GM18858 (cell line): ENCODE results near the gene ALK.

Source experiments
- ATAC-seq: cut with Tn5 transposase; IDR thresholded peaks from one replicate; pipeline ENCODE4 v1.9.1; 2021; ENCODE audit not compliant: unreplicated experiment

Gene ALK

GRCh38 chr2:29182920-29183319 is 738.5 kb downstream of the ALK start:
- ATAC-seq, result no peak

GRCh38 chr2:29182334-29182733 is 739.1 kb downstream of the ALK start:
- ATAC-seq, result no peak

GRCh38 chr2:29175338-29175737 is 746.0 kb downstream of the ALK start:
- ATAC-seq, result no peak

GRCh38 chr2:29174937-29175336 is 746.4 kb downstream of the ALK start:
- ATAC-seq, result no peak

DNA sequence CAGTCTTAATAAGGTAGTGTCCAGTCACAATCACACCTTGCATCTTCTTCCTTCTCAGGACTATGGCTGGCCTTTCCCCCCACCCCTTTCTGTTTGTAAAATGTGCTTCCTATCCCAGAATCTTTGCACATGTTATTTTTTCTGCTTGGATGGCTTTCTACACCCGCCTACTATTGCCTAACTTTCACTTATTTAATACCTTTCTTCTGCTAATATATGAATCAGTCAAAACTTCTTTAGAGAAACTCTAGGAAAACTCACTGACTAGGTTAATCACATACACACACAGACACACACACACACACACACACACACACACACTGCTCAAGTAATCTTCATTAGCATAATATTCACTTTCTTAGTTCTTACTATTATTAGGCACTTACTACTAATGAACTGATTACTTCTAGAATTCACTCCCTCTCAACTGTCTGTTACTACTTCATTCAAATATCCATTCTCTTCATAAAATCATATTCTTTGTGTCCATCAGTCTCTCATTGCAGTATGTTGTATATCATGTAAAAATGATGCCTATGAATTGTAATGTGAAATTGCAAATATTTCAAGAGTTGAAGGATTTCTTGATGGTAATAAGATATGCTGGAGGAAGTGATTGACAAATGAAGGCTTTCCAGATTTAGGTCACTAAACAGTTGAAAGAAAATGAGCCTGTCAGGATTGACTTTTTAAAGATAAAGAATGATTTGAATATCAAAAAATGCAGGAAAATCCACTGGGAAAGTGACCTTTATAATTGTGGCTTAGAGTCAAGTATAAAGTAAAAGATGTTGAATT is 754.9 kb downstream of the ALK start:
- ATAC-seq, result no peak

DNA sequence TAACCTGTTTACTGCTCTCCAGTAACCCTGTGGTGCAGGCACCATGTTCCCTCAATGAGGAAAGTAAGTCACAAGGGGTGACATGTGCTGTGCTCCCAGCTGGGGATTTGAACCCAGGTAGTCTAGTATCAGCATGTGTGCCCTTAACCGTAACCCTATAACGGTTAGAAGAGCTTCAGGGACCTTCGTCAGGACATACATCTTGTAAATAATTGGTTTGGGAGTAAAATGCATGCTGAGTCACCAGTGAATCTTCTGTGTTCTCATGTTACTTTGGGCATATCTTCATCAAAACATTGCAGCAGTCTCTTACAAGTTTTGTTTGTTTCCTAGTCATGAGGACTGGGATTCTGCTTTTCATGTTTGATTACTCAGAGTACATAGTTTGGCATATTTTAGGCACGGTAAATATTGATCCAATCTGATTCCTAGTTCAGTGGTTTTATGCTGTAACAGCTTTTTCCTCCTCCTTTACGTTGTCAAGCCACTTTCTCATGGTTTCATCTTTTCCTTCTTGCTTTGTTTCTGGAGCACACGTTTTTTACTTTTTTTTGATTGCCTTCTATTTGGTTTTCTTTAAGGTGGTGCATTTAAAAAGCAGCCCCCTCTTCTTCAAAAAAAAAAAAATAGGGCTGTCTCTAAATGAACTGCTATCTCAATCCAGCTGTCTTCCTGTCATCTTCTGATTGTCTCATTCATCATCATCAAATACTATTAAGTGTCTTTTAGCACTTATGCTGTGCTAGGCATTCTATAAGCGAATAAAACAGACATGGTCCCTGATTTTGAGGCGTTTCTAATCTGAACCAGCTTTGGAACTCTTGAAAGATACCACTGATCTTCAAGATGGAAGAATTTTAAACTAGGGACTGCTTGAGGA is 755.8 kb downstream of the ALK start:
- ATAC-seq, result no peak

DNA sequence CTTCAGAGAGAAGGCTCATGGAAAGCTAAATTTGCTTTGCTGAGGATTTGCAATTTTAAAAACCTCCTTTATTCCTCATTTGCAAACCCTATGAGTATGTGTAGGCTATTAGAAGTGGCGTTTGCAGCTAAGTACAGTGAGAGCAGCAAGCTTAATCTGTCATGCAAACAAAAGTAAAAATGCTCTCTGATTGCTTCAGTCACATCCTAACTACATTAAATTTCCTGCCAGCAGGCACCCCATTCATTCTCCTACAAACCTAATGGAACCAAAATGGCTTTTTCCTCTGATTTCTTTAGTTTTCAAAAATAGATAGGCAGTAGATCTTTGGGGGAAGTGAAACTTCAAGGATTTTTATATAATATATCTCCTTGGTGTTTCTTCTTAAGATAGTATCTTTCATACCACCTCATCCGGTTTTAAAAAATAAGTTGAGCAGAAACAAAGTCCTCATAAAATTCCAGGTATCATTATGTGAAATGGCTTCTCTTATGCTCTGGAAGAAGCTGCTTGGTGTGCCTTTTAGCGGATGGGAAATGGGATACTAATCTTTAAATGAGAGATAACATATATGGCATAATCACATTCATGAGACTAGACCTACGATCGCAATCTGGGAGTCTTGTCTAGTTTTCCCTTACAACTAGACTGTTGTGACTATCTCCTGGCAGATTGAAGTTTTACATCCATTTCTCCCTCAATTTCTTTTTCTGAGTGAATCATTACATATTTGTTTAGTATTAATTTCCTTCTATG is 757.1 kb downstream of the ALK start:
- ATAC-seq, result no peak

DNA sequence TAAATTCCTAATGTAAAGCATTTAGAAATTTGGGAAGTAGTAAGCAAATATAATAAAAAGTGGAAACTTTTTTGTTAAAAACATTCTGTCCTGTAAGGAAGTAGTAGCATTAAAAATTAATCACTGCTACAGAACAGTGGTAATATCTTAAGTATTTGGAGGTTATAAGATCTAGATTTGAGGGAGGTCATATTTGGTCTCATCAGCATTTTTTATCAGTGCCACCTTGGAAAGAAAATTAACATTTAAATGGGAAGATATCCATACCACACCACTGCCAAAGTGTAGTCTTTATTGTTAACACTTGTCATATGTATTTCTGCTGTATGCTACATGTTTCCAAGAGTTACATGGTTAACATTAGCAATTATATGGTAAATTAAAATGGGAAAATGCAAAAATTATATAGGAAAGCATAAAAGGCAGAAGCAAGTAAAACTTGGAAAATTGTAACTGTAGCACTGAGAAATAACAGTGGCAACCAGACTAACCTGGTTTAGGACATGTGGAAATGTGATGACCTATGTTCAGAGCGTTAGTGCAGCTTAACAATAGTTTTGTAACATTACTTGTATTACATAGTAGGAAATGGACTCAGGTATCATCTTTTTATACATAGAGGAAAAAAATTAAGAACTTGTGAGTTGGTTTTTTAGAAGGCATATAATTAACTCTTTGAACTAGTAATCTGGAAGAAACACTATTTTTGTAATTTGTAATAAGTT is 759.0 kb downstream of the ALK start:
- ATAC-seq, result no peak

- ATAC-seq, result no peak
Measured at GRCh38 chr2:29160184-29160583, 761.2 kb downstream of the ALK start.

GRCh38 chr2:29159125-29159524 is 762.3 kb downstream of the ALK start:
- no peak for ATAC-seq

DNA sequence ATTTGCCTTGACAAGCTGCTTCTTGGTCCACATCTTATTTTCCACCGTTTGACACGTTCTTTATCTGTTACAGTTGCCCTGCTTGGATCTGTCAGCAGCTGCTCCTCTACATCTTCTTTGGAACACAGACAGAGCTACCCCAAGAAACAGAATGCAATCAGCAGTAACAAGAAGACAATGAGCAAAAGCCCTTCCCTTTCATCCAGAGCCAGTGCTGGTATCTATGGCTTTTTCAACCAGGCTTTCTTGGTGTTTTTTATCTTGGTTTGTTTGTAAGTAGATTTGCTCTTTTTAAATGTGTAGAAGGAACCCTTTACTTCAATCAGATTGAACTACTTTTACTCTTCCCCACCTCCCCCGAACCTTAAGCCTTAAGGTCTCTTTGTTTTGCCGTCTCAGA is 764.3 kb downstream of the ALK start:
- no peak for ATAC-seq

DNA sequence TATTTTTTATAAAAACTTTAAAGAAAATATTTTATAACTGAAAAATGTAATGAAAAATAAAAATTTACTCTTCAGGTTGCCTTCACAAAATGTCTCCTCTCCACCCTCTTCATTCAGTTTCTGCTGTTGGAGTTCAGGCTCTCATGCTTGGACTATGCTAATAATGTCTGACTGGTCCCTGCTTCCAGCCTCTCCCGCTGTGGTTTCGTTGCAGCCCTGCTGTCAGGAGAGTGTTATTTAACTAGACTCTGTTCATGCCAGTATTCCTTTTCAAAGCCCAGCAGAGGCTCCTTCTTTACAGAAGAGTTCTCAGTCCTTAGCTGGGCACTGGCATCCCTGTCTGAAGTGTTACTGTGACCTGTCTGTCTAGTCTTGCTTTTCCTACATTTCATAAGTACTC is 765.8 kb downstream of the ALK start:
- ATAC-seq, result no peak

DNA sequence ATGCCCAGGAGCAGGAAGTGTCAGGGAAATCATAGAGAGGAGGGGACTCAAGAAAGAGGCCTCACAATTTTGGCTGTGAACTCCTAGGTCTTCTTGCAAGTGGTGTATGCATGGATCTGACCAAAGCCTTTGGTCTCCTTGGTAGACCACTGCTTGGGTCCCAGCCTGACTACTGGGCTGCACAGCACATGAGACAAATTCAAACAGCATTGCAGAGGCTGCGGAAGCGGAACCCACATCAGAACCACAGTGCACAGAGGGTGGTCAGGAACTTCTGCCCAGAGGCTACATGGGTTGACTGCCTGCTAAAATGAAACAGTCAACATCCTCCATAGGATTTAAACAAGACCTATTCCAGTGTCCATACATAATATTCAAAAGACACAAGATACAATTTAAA is 766.8 kb downstream of the ALK start:
- no peak for ATAC-seq

DNA sequence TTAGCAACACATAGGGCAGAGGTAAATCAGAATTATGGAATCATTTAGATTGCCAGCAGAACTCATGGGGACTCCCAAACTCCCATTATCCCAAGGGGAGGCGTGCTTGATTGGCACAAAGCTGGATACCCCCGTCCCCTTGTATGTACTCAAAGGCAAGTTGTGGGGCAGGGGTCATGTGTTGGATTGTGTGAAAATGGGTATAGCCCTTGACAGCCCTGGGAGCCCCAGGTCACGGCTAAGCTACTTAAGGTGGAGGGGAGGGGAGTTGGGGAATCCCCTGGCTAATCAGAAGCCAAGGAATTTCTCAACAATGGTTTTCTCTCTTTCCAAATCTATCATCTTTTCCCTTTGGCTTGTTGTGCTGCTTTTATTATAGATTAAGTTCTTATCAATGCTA is 773.4 kb downstream of the ALK start:
- no peak for ATAC-seq

- no peak for ATAC-seq
Measured at GRCh38 chr2:29146197-29146596, 775.2 kb downstream of the ALK start.

GRCh38 chr2:29143657-29144056 is 777.7 kb downstream of the ALK start:
- ATAC-seq, result no peak
